WTC11 (cell line): ENCODE data around the gene C16orf74. TPM values are rescaled to one million over a fixed set of nuclear protein-coding genes. Genes with fewer than 3 reads are reported as not detected.

ENCODE experiments used
- ATAC-seq: fragments of 200-7000 bp; cut with Tn5 transposase; 2 replicates; pipeline ENCODE4 v1.10.0; 2021; ENCODE audit warnings: mild to moderate bottlenecking, moderate library complexity
- CTCF ChIA-PET: fragments of 300-600 bp; sonication (Branson Sonifier 250); formaldehyde crosslinking; loops from one replicate; lab custom pipeline; 2021; ENCODE audit warnings: antibody characterized with exemption; lab: Charles Lee
- POLR2A ChIA-PET: fragments of 350-600 bp; sonication (Branson Sonifier 250); formaldehyde crosslinking; loops from one replicate; lab custom pipeline; 2021; ENCODE audit warnings: antibody characterized with exemption; lab: Charles Lee
- DNase-seq: peaks from one replicate; pipeline ENCODE4 v3.0.0; 2021; ENCODE audit warnings: low spot score
- H3K27ac Mint-ChIP-seq: 2 replicates; pipeline ENCODE4 v1.8.0; 2021; ENCODE audit warnings: mixed read lengths
- H3K27me3 Mint-ChIP-seq: 2 replicates; pipeline ENCODE4 v1.8.0; 2021; ENCODE audit warnings: low read depth, mild to moderate bottlenecking, moderate library complexity, mixed read lengths
- H3K36me3 Mint-ChIP-seq: 2 replicates; pipeline ENCODE4 v1.8.0; 2021; ENCODE audit warnings: mixed read lengths
- H3K4me1 Mint-ChIP-seq: 2 replicates; pipeline ENCODE4 v1.8.0; 2022; ENCODE audit warnings: mixed read lengths
- H3K4me3 Mint-ChIP-seq: 2 replicates; pipeline ENCODE4 v1.8.0; 2021; ENCODE audit warnings: mild to moderate bottlenecking, moderate library complexity, mixed read lengths
- H3K9me3 Mint-ChIP-seq: 2 replicates; pipeline ENCODE4 v1.8.0; 2021; ENCODE audit warnings: mixed read lengths
- CBFB ChIP-seq: sonication (generic); formaldehyde crosslinking; IDR thresholded peaks from 2 replicates; pipeline ENCODE4 v1.8.1; 2022; ENCODE audit warnings: mild to moderate bottlenecking, low read depth, missing genetic modification reagents
- ELF4 ChIP-seq: sonication (generic); formaldehyde crosslinking; IDR thresholded peaks from 2 replicates; pipeline ENCODE4 v1.8.1; 2022; ENCODE audit warnings: low read depth, mild to moderate bottlenecking, moderate library complexity, missing genetic modification reagents
- FOXJ3 ChIP-seq: sonication (generic); formaldehyde crosslinking; IDR thresholded peaks from 2 replicates; pipeline ENCODE4 v1.9.0; 2021; ENCODE audit warnings: missing genetic modification reagents, mild to moderate bottlenecking, borderline replicate concordance
- GABPB1 ChIP-seq: sonication (generic); formaldehyde crosslinking; IDR thresholded peaks from 2 replicates; pipeline ENCODE4 v1.8.1; 2023; ENCODE audit warnings: mild to moderate bottlenecking, missing genetic modification reagents
- JAZF1 ChIP-seq: fragments of 250-450 bp; sonication (Bioruptor Pico); IDR thresholded peaks from 2 replicates; pipeline ENCODE4 v1.9.0; 2021; ENCODE audit warnings: moderate library complexity, mild to moderate bottlenecking, inconsistent platforms
- NFE2L1 ChIP-seq: sonication (generic); formaldehyde crosslinking; IDR thresholded peaks from 2 replicates; pipeline ENCODE4 v1.8.1; 2023; ENCODE audit warnings: missing genetic modification reagents
- RELA ChIP-seq: sonication (generic); formaldehyde crosslinking; IDR thresholded peaks from 2 replicates; pipeline ENCODE4 v1.8.1; 2022; ENCODE audit warnings: missing genetic modification reagents, mild to moderate bottlenecking, borderline replicate concordance
- TEAD4 ChIP-seq: sonication (generic); formaldehyde crosslinking; IDR thresholded peaks from 2 replicates; pipeline ENCODE4 v1.8.0; 2022; ENCODE audit warnings: mild to moderate bottlenecking, missing genetic modification reagents
- total RNA-seq: library from RNA; stranded (reverse); gene quantifications from 3 replicates; pipeline ENCODE4 v1.2.3, GENCODE V29; 2021
- TF ChIP-seq, protein P1 (sequence below): sonication (generic); formaldehyde crosslinking; IDR thresholded peaks from 2 replicates; pipeline ENCODE4 v1.8.1; 2022; ENCODE audit warnings: mild to moderate bottlenecking, moderate library complexity, missing genetic modification reagents
- TF ChIP-seq, protein P2 (sequence below): fragments of 250-450 bp; sonication (Bioruptor Pico); IDR thresholded peaks from 2 replicates; pipeline ENCODE4 v2.1.2; 2022; ENCODE audit warnings: mild to moderate bottlenecking, moderate library complexity
- TF ChIP-seq, protein P3 (sequence below): sonication (generic); formaldehyde crosslinking; IDR thresholded peaks from 2 replicates; pipeline ENCODE4 v1.8.1; 2023; ENCODE audit warnings: mild to moderate bottlenecking, missing genetic modification reagents, borderline replicate concordance
- TF ChIP-seq, protein P4 (sequence below): fragments of 250-450 bp; sonication (Bioruptor Pico); IDR thresholded peaks from 2 replicates; pipeline ENCODE4 v1.8.0; 2021; ENCODE audit warnings: mild to moderate bottlenecking
- TF ChIP-seq, protein P5 (sequence below): fragments of 200-600 bp; IDR thresholded peaks from 2 replicates; pipeline ENCODE4 v1.8.0; 2022; ENCODE audit warnings: antibody characterized with exemption
- TF ChIP-seq, protein P6 (sequence below): sonication (generic); formaldehyde crosslinking; IDR thresholded peaks from 2 replicates; pipeline ENCODE4 v1.8.1; 2023; ENCODE audit warnings: mild to moderate bottlenecking, missing genetic modification reagents
- TF ChIP-seq, protein P7 (sequence below): sonication (generic); formaldehyde crosslinking; IDR thresholded peaks from 2 replicates; pipeline ENCODE4 v1.8.1; 2023; ENCODE audit warnings: mild to moderate bottlenecking, moderate library complexity, missing genetic modification reagents

Gene C16orf74
- total RNA-seq, 1 experiment from 2014 or later: 8.3 TPM

DNA sequence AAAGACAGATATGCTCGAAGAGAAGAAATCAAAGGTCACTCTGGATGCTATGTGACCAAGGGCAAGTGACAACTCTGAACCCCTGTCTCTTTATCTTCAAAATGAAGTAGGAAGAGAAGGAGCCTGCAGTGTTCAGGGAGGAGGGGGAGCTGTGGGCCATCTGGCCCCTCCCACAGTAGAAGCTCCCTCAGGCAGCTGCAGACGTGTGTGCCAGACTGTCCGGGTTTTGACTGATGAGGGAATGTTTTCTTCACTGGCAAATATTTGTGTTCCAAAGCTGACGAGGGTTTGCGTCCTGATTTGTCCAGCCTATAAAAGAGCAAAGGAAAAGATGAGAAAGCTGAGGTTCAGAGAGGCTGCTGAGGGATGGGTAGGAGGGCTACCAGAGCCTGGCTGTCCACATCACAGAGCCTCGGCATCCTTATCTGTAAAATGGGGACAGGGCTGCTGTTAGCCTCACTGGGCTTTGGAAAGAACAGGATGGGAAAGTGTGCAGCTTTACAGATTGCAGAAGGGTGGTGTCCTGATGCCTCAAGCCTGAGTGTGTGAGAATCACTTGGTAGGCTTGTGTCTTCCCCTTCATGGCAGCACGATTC lies 60.3 kb downstream of the C16orf74 start (continued):
- TF ChIP-seq, protein P1, sequence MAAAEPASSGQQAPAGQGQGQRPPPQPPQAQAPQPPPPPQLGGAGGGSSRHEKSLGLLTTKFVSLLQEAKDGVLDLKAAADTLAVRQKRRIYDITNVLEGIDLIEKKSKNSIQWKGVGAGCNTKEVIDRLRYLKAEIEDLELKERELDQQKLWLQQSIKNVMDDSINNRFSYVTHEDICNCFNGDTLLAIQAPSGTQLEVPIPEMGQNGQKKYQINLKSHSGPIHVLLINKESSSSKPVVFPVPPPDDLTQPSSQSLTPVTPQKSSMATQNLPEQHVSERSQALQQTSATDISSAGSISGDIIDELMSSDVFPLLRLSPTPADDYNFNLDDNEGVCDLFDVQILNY (CRISPR knock-in tag): no peak
- TF ChIP-seq ELF4 (no peak), GABPB1 (CRISPR knock-in tag) (no peak), CBFB (CRISPR knock-in tag) (no peak), JAZF1 (no peak)

DNA sequence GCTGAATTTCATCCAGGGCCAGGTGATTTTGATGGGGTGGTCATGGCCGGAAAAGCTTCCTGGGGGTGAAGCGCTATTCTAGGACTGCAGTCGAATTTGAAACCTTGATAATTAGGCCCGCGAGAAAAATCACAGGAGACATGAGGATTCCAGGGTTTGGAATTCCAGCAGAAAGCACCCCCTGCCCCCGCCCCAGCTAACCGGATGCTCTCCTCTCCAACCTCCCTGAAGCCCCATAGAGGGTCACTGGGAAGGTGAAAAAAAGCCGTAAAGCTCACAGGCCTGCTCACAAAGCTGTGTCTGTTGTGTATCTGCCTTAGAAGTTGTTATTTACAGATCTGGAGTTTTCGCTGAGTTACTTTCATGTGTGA lies 61.0 kb downstream of the C16orf74 start:
- no peak overlapping the region for H3K27ac Mint-ChIP-seq
- CTCF ChIA-PET: interaction anchor here (0.7 to 3.7 kb wide), 8 partner anchors 9 to 52 kb away, joined by 3 to 33 read pairs (median 4); no protein-coding TSS in a partner anchor

More for the DNA sequence above, 61.0 kb downstream of the C16orf74 start:
- Mint-ChIP-seq H3K4me3 (no peak overlapping the region), H3K27me3 (peaks cover 17% of the 10 kb centered on the region; the same call in 1 of the 2 replicates), H3K36me3 (peaks cover 9% of the 10 kb centered on the region; the same call in 1 of the 2 replicates), H3K4me1 (peaks cover 10% of the 10 kb centered on the region), H3K9me3 (no peaks in the 10 kb centered on the region)
- DNase-seq: no peak
- no peak for TF ChIP-seq FOXJ3
- no peak for TF ChIP-seq RELA (CRISPR knock-in tag)
- TF ChIP-seq, protein P2, sequence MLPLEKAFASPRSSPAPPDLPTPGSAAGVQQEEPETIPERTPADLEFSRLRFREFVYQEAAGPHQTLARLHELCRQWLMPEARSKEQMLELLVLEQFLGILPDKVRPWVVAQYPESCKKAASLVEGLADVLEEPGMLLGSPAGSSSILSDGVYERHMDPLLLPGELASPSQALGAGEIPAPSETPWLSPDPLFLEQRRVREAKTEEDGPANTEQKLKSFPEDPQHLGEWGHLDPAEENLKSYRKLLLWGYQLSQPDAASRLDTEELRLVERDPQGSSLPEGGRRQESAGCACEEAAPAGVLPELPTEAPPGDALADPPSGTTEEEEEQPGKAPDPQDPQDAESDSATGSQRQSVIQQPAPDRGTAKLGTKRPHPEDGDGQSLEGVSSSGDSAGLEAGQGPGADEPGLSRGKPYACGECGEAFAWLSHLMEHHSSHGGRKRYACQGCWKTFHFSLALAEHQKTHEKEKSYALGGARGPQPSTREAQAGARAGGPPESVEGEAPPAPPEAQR (CRISPR knock-in tag): no peak
- TF ChIP-seq, protein P3, sequence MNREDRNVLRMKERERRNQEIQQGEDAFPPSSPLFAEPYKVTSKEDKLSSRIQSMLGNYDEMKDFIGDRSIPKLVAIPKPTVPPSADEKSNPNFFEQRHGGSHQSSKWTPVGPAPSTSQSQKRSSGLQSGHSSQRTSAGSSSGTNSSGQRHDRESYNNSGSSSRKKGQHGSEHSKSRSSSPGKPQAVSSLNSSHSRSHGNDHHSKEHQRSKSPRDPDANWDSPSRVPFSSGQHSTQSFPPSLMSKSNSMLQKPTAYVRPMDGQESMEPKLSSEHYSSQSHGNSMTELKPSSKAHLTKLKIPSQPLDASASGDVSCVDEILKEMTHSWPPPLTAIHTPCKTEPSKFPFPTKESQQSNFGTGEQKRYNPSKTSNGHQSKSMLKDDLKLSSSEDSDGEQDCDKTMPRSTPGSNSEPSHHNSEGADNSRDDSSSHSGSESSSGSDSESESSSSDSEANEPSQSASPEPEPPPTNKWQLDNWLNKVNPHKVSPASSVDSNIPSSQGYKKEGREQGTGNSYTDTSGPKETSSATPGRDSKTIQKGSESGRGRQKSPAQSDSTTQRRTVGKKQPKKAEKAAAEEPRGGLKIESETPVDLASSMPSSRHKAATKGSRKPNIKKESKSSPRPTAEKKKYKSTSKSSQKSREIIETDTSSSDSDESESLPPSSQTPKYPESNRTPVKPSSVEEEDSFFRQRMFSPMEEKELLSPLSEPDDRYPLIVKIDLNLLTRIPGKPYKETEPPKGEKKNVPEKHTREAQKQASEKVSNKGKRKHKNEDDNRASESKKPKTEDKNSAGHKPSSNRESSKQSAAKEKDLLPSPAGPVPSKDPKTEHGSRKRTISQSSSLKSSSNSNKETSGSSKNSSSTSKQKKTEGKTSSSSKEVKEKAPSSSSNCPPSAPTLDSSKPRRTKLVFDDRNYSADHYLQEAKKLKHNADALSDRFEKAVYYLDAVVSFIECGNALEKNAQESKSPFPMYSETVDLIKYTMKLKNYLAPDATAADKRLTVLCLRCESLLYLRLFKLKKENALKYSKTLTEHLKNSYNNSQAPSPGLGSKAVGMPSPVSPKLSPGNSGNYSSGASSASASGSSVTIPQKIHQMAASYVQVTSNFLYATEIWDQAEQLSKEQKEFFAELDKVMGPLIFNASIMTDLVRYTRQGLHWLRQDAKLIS (CRISPR knock-in tag): no peak
- TF ChIP-seq, protein P4, sequence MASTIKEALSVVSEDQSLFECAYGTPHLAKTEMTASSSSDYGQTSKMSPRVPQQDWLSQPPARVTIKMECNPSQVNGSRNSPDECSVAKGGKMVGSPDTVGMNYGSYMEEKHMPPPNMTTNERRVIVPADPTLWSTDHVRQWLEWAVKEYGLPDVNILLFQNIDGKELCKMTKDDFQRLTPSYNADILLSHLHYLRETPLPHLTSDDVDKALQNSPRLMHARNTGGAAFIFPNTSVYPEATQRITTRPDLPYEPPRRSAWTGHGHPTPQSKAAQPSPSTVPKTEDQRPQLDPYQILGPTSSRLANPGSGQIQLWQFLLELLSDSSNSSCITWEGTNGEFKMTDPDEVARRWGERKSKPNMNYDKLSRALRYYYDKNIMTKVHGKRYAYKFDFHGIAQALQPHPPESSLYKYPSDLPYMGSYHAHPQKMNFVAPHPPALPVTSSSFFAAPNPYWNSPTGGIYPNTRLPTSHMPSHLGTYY (CRISPR knock-in tag): no peak
- TF ChIP-seq NFE2L1 (CRISPR knock-in tag): no peak
- TF ChIP-seq, protein P5, sequence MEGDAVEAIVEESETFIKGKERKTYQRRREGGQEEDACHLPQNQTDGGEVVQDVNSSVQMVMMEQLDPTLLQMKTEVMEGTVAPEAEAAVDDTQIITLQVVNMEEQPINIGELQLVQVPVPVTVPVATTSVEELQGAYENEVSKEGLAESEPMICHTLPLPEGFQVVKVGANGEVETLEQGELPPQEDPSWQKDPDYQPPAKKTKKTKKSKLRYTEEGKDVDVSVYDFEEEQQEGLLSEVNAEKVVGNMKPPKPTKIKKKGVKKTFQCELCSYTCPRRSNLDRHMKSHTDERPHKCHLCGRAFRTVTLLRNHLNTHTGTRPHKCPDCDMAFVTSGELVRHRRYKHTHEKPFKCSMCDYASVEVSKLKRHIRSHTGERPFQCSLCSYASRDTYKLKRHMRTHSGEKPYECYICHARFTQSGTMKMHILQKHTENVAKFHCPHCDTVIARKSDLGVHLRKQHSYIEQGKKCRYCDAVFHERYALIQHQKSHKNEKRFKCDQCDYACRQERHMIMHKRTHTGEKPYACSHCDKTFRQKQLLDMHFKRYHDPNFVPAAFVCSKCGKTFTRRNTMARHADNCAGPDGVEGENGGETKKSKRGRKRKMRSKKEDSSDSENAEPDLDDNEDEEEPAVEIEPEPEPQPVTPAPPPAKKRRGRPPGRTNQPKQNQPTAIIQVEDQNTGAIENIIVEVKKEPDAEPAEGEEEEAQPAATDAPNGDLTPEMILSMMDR: no peak
- TF ChIP-seq TEAD4 (CRISPR knock-in tag): no peak
- TF ChIP-seq, protein P6, sequence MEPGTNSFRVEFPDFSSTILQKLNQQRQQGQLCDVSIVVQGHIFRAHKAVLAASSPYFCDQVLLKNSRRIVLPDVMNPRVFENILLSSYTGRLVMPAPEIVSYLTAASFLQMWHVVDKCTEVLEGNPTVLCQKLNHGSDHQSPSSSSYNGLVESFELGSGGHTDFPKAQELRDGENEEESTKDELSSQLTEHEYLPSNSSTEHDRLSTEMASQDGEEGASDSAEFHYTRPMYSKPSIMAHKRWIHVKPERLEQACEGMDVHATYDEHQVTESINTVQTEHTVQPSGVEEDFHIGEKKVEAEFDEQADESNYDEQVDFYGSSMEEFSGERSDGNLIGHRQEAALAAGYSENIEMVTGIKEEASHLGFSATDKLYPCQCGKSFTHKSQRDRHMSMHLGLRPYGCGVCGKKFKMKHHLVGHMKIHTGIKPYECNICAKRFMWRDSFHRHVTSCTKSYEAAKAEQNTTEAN: no peak
- TF ChIP-seq, protein P7, sequence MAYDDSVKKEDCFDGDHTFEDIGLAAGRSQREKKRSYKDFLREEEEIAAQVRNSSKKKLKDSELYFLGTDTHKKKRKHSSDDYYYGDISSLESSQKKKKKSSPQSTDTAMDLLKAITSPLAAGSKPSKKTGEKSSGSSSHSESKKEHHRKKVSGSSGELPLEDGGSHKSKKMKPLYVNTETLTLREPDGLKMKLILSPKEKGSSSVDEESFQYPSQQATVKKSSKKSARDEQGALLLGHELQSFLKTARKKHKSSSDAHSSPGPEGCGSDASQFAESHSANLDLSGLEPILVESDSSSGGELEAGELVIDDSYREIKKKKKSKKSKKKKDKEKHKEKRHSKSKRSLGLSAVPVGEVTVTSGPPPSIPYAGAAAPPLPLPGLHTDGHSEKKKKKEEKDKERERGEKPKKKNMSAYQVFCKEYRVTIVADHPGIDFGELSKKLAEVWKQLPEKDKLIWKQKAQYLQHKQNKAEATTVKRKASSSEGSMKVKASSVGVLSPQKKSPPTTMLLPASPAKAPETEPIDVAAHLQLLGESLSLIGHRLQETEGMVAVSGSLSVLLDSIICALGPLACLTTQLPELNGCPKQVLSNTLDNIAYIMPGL (CRISPR knock-in tag): no peak
- ATAC-seq: no peak
- POLR2A ChIA-PET: interaction anchor here (0.9 kb wide), 2 partner anchors 9 to 31 kb away, joined by 3 read pairs; no protein-coding TSS in a partner anchor
